ENCODE data around the gene DUSP3.

Gene DUSP3

GRCh38 chr17:43771463-43771862 lies 7.3 kb downstream of the DUSP3 start:
- no peak overlapping the region for H3K4me3 ChIP-seq (replicated peaks in 1 of 2; ENCODE audit: low read depth in 2 of 2, low read length in 2 of 2)
- DNase-seq (ENCODE audit: low read depth in 2 of 2) = no peak
- TF ChIP-seq, protein P1, sequence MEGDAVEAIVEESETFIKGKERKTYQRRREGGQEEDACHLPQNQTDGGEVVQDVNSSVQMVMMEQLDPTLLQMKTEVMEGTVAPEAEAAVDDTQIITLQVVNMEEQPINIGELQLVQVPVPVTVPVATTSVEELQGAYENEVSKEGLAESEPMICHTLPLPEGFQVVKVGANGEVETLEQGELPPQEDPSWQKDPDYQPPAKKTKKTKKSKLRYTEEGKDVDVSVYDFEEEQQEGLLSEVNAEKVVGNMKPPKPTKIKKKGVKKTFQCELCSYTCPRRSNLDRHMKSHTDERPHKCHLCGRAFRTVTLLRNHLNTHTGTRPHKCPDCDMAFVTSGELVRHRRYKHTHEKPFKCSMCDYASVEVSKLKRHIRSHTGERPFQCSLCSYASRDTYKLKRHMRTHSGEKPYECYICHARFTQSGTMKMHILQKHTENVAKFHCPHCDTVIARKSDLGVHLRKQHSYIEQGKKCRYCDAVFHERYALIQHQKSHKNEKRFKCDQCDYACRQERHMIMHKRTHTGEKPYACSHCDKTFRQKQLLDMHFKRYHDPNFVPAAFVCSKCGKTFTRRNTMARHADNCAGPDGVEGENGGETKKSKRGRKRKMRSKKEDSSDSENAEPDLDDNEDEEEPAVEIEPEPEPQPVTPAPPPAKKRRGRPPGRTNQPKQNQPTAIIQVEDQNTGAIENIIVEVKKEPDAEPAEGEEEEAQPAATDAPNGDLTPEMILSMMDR (IDR thresholded peaks at IDR 0.05; ENCODE audit: low read depth, low read length) = no peak

- TF ChIP-seq, protein P1 (IDR thresholded peaks at IDR 0.05; ENCODE audit: low read depth, low read length) = no peak
- DNase-seq (ENCODE audit: low read depth in 2 of 2) = no peak
- H3K4me3 ChIP-seq (replicated peaks in 1 of 2; ENCODE audit: low read depth in 2 of 2, low read length in 2 of 2) = no peak overlapping the region
Observed at GRCh38 chr17:43770957-43771356, 7.8 kb downstream of the DUSP3 start.

DNA sequence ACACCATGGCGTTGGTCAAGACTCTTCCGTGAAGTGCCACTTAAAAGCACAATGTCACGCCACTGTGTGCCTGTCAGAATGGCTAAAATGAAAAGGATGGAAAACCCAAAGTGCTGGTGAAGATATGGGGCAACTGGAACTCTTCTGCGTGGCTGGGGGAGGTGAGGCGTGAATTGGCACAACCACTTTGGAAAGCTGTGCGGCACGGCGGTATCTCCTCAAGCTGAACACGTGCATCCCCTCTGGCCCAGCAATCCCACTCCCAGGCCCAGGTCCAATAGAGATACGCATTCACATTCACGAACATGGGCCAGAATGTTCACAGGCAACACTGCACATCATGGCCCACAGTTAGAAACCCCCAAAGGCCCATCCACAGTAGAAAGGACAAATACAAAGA lies 8.9 kb downstream of the DUSP3 start:
- DNase-seq (ENCODE audit: low read depth in 2 of 2) = no peak
- TF ChIP-seq, protein P1 (IDR thresholded peaks at IDR 0.05; ENCODE audit: low read depth, low read length) = no peak
- H3K4me3 ChIP-seq (replicated peaks in 1 of 2; ENCODE audit: low read depth in 2 of 2, low read length in 2 of 2) = no peak overlapping the region

- no peak for DNase-seq (ENCODE audit: low read depth in 2 of 2)
- TF ChIP-seq, protein P1 (IDR thresholded peaks at IDR 0.05; ENCODE audit: low read depth, low read length) = no peak
- H3K4me3 ChIP-seq (replicated peaks in 1 of 2; ENCODE audit: low read depth in 2 of 2, low read length in 2 of 2) = no peak overlapping the region
Observed at GRCh38 chr17:43769426-43769825, 9.4 kb downstream of the DUSP3 start.

DNA sequence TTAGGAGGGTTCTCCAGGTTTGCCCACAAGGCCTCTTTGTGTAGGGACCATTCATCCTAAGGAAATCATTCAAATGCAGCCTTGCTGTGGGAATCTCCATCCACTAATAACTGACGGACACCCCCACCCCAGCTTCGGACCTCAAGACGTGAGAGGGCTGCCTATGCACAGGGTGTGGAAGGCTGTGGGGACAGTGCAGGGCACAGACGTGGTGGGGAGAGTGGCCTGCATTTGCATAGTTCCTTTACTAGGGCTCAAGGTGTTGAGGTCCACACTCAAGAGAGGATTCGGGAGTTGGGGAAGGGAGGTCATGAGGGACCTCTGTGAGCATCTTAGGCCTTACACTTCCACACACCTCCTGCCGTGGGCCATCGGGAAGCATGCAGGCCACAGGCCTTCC lies 9.8 kb downstream of the DUSP3 start:
- TF ChIP-seq, protein P1 (IDR thresholded peaks at IDR 0.05; ENCODE audit: low read depth, low read length) = no peak
- H3K4me3 ChIP-seq (replicated peaks in 1 of 2; ENCODE audit: low read depth in 2 of 2, low read length in 2 of 2) = no peak overlapping the region
- no peak for DNase-seq (ENCODE audit: low read depth in 2 of 2)

GRCh38 chr17:43768382-43768781 lies 10.4 kb downstream of the DUSP3 start:
- TF ChIP-seq, protein P1 (IDR thresholded peaks at IDR 0.05; ENCODE audit: low read depth, low read length) = no peak
- DNase-seq (ENCODE audit: low read depth in 2 of 2) = no peak
- no peak overlapping the region for H3K4me3 ChIP-seq (replicated peaks in 1 of 2; ENCODE audit: low read depth in 2 of 2, low read length in 2 of 2)

DNA sequence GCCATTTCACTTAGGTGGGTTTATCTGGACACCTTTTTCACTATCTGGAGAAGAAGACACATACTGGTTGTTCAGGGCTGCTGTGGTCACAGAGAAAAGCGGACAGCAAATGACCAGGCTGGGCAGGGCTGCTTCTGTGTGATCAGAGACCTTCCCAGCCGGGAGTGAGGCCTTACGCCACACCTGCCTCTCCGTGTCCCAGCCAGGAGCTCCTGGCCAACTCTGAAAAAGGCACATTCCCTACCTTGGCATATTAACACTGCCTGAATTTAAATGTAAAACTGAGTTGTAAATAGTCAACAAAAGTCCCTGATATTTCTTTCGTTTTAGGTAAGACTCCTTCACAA lies 11.1 kb downstream of the DUSP3 start:
- DNase-seq (ENCODE audit: low read depth in 2 of 2) = no peak
- TF ChIP-seq, protein P1 (IDR thresholded peaks at IDR 0.05; ENCODE audit: low read depth, low read length) = no peak
- no peak overlapping the region for H3K4me3 ChIP-seq (replicated peaks in 1 of 2; ENCODE audit: low read depth in 2 of 2, low read length in 2 of 2)
